ENCODE results near the gene NEURL1B. TPM values are rescaled to one million over a fixed set of nuclear protein-coding genes. Genes with fewer than 3 reads are reported as not detected.

The NEURL1B gene
- polyA plus RNA-seq, 1 donor from 2014 or later, result 12.7 TPM

- Histone ChIP-seq H2AFZ (ENCODE audit: low read depth, low read length) (no peak overlapping the region), H3K9me3 (ENCODE audit: low read length) (no peaks in the 10 kb centered on the region), H3F3A (ENCODE audit: insufficient read depth, low read length, poor library complexity, severe bottlenecking) (no peaks in the 10 kb centered on the region), H3K9me2 (ENCODE audit: insufficient read depth, low read length) (no peaks in the 10 kb centered on the region), H3K4me3 (ENCODE audit: low read length) (no peak overlapping the region), H3K27me3 (ENCODE audit: insufficient read depth, low read depth, low read length) (no peaks in the 10 kb centered on the region), H4K20me1 (ENCODE audit: insufficient read depth) (no peaks in the 10 kb centered on the region), H3K9ac (ENCODE audit: low read length) (no peak overlapping the region), H3K4me2 (ENCODE audit: low read length) (no peak overlapping the region), H3K27ac (ENCODE audit: low read length) (no peak overlapping the region), H3K36me3 (ENCODE audit: insufficient read depth, low read length) (no peaks in the 10 kb centered on the region), H3K79me2 (replicated peaks; ENCODE audit: insufficient read depth, low read length) (no peaks in the 10 kb centered on the region)
- TF ChIP-seq MXI1 (conservative IDR thresholded peaks at IDR 0.05; ENCODE audit: poor library complexity, severe bottlenecking) (no peak), CTCF (IDR thresholded peaks at IDR 0.05; ENCODE audit: poor library complexity, severe bottlenecking) (no peak), REST (IDR thresholded peaks at IDR 0.05; ENCODE audit: borderline replicate concordance) (no peak), TAF1 (IDR thresholded peaks at IDR 0.05; ENCODE audit: low read depth) (no peak), RAD21 (conservative IDR thresholded peaks at IDR 0.05) (no peak), SMC3 (conservative IDR thresholded peaks at IDR 0.05; ENCODE audit: poor library complexity) (no peak), POLR2AphosphoS5 (IDR thresholded peaks at IDR 0.05) (no peak), EZH2 (IDR thresholded peaks at IDR 0.05; ENCODE audit: borderline replicate concordance, insufficient read depth, low read length, poor library complexity, severe bottlenecking) (no peak), EP300 (conservative IDR thresholded peaks at IDR 0.05; ENCODE audit: poor library complexity, severe bottlenecking) (no peak)
These were observed 40.4 kb downstream of the NEURL1B start for GRCh38 chr5:172681421-172681820.

GRCh38 chr5:172683264-172683644 is 42.2 kb downstream of the NEURL1B start:
- Histone ChIP-seq H3K36me3 (ENCODE audit: insufficient read depth, low read length) (no peaks in the 10 kb centered on the region), H3K4me2 (ENCODE audit: low read length) (no peak overlapping the region), H3F3A (ENCODE audit: insufficient read depth, low read length, poor library complexity, severe bottlenecking) (no peaks in the 10 kb centered on the region), H3K27me3 (ENCODE audit: insufficient read depth, low read depth, low read length) (no peaks in the 10 kb centered on the region), H3K27ac (ENCODE audit: low read length) (no peak overlapping the region), H3K9me3 (ENCODE audit: low read length) (no peaks in the 10 kb centered on the region), H3K4me3 (ENCODE audit: low read length) (no peak overlapping the region), H3K9ac (ENCODE audit: low read length) (no peak overlapping the region), H3K9me2 (ENCODE audit: insufficient read depth, low read length) (no peaks in the 10 kb centered on the region), H3K79me2 (replicated peaks; ENCODE audit: insufficient read depth, low read length) (no peaks in the 10 kb centered on the region), H2AFZ (ENCODE audit: low read depth, low read length) (no peak overlapping the region), H4K20me1 (ENCODE audit: insufficient read depth) (no peaks in the 10 kb centered on the region)
- TF ChIP-seq RAD21 (conservative IDR thresholded peaks at IDR 0.05) (no peak), POLR2AphosphoS5 (IDR thresholded peaks at IDR 0.05) (no peak), REST (IDR thresholded peaks at IDR 0.05; ENCODE audit: borderline replicate concordance) (no peak), TAF1 (IDR thresholded peaks at IDR 0.05; ENCODE audit: low read depth) (no peak), EP300 (conservative IDR thresholded peaks at IDR 0.05; ENCODE audit: poor library complexity, severe bottlenecking) (no peak), MXI1 (conservative IDR thresholded peaks at IDR 0.05; ENCODE audit: poor library complexity, severe bottlenecking) (no peak), SMC3 (conservative IDR thresholded peaks at IDR 0.05; ENCODE audit: poor library complexity) (no peak), CTCF (IDR thresholded peaks at IDR 0.05; ENCODE audit: poor library complexity, severe bottlenecking) (no peak), EZH2 (IDR thresholded peaks at IDR 0.05; ENCODE audit: borderline replicate concordance, insufficient read depth, low read length, poor library complexity, severe bottlenecking) (no peak)
